Activated naive CD8-positive, alpha-beta T cell (primary cell): ENCODE measurements around the gene GPT2.
A peak's percentile ranks its signal among the peaks of the same experiment; 100 is the strongest.

Experiments used
- H3K27ac Mint-ChIP-seq: one replicate; pipeline ENCODE4 v1.8.0; 2021; ENCODE audit warnings: mixed read lengths
- H3K27me3 Mint-ChIP-seq: one replicate; pipeline ENCODE4 v1.8.0; 2021; ENCODE audit warnings: mixed read lengths
- H3K36me3 Mint-ChIP-seq: one replicate; pipeline ENCODE4 v1.8.0; 2021; ENCODE audit warnings: mixed read lengths
- H3K4me1 Mint-ChIP-seq: one replicate; pipeline ENCODE4 v1.8.0; 2021; ENCODE audit warnings: low read depth, mixed read lengths
- H3K4me3 Mint-ChIP-seq: one replicate; pipeline ENCODE4 v1.8.0; 2021; ENCODE audit warnings: mild to moderate bottlenecking, mixed read lengths
- H3K9me3 Mint-ChIP-seq: one replicate; pipeline ENCODE4 v1.8.0; 2021; ENCODE audit warnings: low read depth, mixed read lengths

GPT2 gene

GRCh38 chr16:46974352-46974751 is 90.2 kb downstream of the GPT2 start:
- Mint-ChIP-seq H3K9me3 (no peaks in the 10 kb centered on the region), H3K4me3 (peak overlapping the region; percentile 90), H3K4me1 (peaks cover 53% of the 10 kb centered on the region), H3K27me3 (no peaks in the 10 kb centered on the region), H3K36me3 (peaks cover 7% of the 10 kb centered on the region), H3K27ac (peak overlapping the region; percentile 97)

GRCh38 chr16:46975165-46975564 is 91.0 kb downstream of the GPT2 start:
- Mint-ChIP-seq H3K4me1 (peaks cover 49% of the 10 kb centered on the region), H3K36me3 (peaks cover 7% of the 10 kb centered on the region), H3K9me3 (no peaks in the 10 kb centered on the region), H3K27ac (peak overlapping the region; percentile 97), H3K4me3 (peak overlapping the region; percentile 12), H3K27me3 (no peaks in the 10 kb centered on the region)

GRCh38 chr16:46975908-46976470 is 91.8 kb downstream of the GPT2 start:
- no peaks in the 10 kb centered on the region for H3K27me3 Mint-ChIP-seq
- H3K36me3 Mint-ChIP-seq = peaks cover 5% of the 10 kb centered on the region
- H3K27ac Mint-ChIP-seq = peak overlapping the region; percentile 94
- no peaks in the 10 kb centered on the region for H3K9me3 Mint-ChIP-seq
- H3K4me1 Mint-ChIP-seq = peaks cover 46% of the 10 kb centered on the region
- peak overlapping the region; percentile 59 for H3K4me3 Mint-ChIP-seq

- peaks cover 43% of the 10 kb centered on the region for H3K4me1 Mint-ChIP-seq
- H3K27me3 Mint-ChIP-seq = no peaks in the 10 kb centered on the region
- peak overlapping the region; percentile 59 for H3K4me3 Mint-ChIP-seq
- H3K27ac Mint-ChIP-seq = peak overlapping the region; percentile 94
- peaks cover 2% of the 10 kb centered on the region for H3K36me3 Mint-ChIP-seq
- no peaks in the 10 kb centered on the region for H3K9me3 Mint-ChIP-seq
These were observed 92.4 kb downstream of the GPT2 start for GRCh38 chr16:46976550-46976949.
